Activated CD4-positive, alpha-beta memory T cell treated with anti-CD3 and anti-CD28 coated beads, Interleukin-2, amount 10 ng/mL, durations not matched to agents 7 days and 5 days (primary cell): ENCODE data around the gene FAM118B. TPM values are rescaled to one million over a fixed set of nuclear protein-coding genes. Genes with fewer than 3 reads are reported as not detected.

ENCODE experiments used
- CTCF ChIA-PET: fragments of 350-600 bp; sonication (Branson Sonifier 250); formaldehyde crosslinking; loops from one replicate; lab custom pipeline; 2021; ENCODE audit warnings: antibody characterized with exemption, inconsistent platforms; lab: Charles Lee
- POLR2A ChIA-PET: fragments of 350-600 bp; sonication (Branson Sonifier 250); formaldehyde crosslinking; loops from one replicate; lab custom pipeline; 2021; ENCODE audit warnings: antibody characterized with exemption; lab: Charles Lee
- DNase-seq: peaks from one replicate; pipeline ENCODE4 v3.0.0-alpha.2; 2020
- H3K27ac Mint-ChIP-seq: one replicate; pipeline ENCODE4 v1.8.0; 2021; ENCODE audit warnings: mild to moderate bottlenecking, mixed read lengths
- H3K27me3 Mint-ChIP-seq: one replicate; pipeline ENCODE4 v1.8.0; 2021; ENCODE audit warnings: mixed read lengths
- H3K36me3 Mint-ChIP-seq: one replicate; pipeline ENCODE4 v1.8.0; 2021; ENCODE audit warnings: low read depth, mixed read lengths
- H3K4me1 Mint-ChIP-seq: one replicate; pipeline ENCODE4 v1.8.0; 2021; ENCODE audit warnings: mixed read lengths
- H3K4me3 Mint-ChIP-seq: one replicate; pipeline ENCODE4 v1.8.0; 2021; ENCODE audit warnings: mild to moderate bottlenecking, mixed read lengths
- H3K9me3 Mint-ChIP-seq: one replicate; pipeline ENCODE4 v1.8.0; 2021; ENCODE audit warnings: mixed read lengths
- total RNA-seq, 2 experiments: library from RNA; stranded (reverse); gene quantifications; one replicate each; pipeline ENCODE4 v1.2.3, GENCODE V29; 2021

The FAM118B gene
- total RNA-seq, 2 experiments from 2014 or later: 9.0 to 9.9 TPM

GRCh38 chr11:126310992-126311310 lies 99.4 kb downstream of the FAM118B start:
- peaks cover 52% of the 10 kb centered on the region for H3K36me3 Mint-ChIP-seq
- peaks cover 22% of the 10 kb centered on the region for H3K4me1 Mint-ChIP-seq
- H3K27me3 Mint-ChIP-seq: no peaks in the 10 kb centered on the region
- no peaks in the 10 kb centered on the region for H3K9me3 Mint-ChIP-seq
- ChIA-PET CTCF (interaction anchor here (1.0 to 4.0 kb wide), 14 partner anchors 8 to 175 kb away, joined by 3 to 57 read pairs (median 4); partner anchors contain the start of genes ST3GAL4 and TIRAP), POLR2A (interaction anchor here (1.7 kb wide), 1 partner anchor 170 kb away, joined by 4 read pairs; no protein-coding TSS in a partner anchor)
- no peak overlapping the region for H3K27ac Mint-ChIP-seq
- no peak for DNase-seq
- no peak overlapping the region for H3K4me3 Mint-ChIP-seq

DNA sequence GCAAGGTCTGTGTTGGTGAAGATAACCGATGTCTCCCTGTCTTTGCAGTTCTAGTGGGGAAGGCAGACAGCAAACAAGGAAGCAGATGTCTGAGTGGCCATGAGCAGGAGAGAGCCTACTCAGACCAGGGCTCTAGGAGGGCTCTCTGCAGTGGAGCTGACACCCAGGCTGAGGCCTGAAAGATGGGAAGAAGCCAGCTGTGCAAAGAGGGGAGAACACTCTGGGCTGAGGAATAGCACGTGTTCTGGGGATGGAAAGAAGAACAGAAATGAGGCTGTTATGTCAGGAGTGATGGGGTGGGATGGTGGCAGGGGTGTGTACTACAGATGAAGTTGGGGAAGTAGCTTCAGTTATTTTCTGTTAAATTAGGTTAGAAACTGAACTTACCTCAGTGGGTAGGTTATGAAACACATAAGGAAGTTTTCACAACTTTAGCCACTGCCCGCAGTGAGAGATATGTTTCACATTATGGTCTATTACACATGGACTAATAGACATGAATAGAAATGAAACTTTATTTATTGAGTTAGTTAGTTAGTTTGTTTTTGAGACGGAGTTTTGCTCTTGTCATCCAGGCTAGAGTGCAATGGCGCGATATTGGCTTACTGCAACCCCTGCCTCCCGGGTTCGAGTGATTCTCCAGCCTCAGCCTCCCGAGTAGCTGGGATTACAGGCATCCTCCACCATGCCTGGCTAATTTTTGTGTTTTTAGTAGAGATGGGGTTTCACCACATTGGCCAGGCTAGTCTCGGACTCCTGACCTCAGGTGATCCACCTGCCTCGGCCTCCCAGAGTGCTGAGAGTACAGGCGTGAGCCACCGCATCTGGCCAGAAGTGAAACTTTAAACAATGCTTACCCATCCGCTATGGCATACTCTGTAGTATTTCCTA lies 100.1 kb downstream of the FAM118B start:
- ChIA-PET CTCF (interaction anchor here (1.0 to 4.0 kb wide), 13 partner anchors 8 to 170 kb away, joined by 3 to 57 read pairs (median 4); partner anchors contain the start of genes ST3GAL4 and TIRAP), POLR2A (no interaction called here)
- Mint-ChIP-seq H3K4me1 (peaks cover 22% of the 10 kb centered on the region), H3K27ac (no peak overlapping the region), H3K27me3 (no peaks in the 10 kb centered on the region), H3K36me3 (peaks cover 55% of the 10 kb centered on the region), H3K9me3 (no peaks in the 10 kb centered on the region), H3K4me3 (no peak overlapping the region)
- no peak for DNase-seq

Other genes starting within 250 kb of the FAM118B start
- 1 to 10 TPM; 1.7 to 1.8 TPM for gene CDON, start 148.9 kb upstream of the FAM118B start, total RNA-seq
- 10 to 100 TPM; 26.5 to 26.8 TPM for gene RPUSD4, start 132 bp upstream of the FAM118B start, total RNA-seq
- gene SRPRA, start 57.1 kb downstream of the FAM118B start, total RNA-seq: 100 to 1,000 TPM; 121 to 125 TPM
- 10 to 100 TPM; 34.4 to 36.4 TPM for gene FOXRED1, start 57.4 kb downstream of the FAM118B start, total RNA-seq
- gene TIRAP, start 71.3 kb downstream of the FAM118B start, total RNA-seq: 10 to 100 TPM; 14.2 to 17.0 TPM
- gene DCPS, start 92.3 kb downstream of the FAM118B start, total RNA-seq: 10 to 100 TPM; 34.5 to 35.8 TPM
- gene ST3GAL4, start 143.9 kb downstream of the FAM118B start, total RNA-seq: 1 to 10 TPM; 7.4 to 8.5 TPM